GM19035 (cell line): ENCODE data around the gene PCNX3.

ENCODE experiments used
- ATAC-seq: cut with Tn5 transposase; IDR thresholded peaks from one replicate; pipeline ENCODE4 v1.9.1; 2021; ENCODE audit not compliant: unreplicated experiment

The PCNX3 gene

DNA sequence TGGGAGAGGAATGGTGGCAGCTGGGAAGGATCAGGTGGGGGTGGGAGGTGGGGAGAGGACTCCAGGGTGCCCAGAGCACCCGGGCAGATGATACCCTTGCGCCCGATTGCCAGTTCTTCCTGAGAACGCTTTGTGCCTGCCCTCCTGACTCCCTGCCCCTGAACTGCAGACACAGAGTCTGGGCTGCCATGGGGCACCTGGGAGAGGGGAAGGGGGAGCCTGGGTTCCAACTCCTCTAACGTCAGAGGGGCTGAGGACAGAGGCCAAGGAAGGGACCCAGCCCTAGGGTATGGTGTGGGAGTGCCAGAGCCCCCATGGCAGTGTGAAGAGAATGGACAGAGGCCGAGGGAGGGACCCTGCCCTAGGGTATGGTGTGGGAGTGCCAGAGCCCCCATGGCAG is 19.1 kb upstream of the PCNX3 start:
- no peak for ATAC-seq

DNA sequence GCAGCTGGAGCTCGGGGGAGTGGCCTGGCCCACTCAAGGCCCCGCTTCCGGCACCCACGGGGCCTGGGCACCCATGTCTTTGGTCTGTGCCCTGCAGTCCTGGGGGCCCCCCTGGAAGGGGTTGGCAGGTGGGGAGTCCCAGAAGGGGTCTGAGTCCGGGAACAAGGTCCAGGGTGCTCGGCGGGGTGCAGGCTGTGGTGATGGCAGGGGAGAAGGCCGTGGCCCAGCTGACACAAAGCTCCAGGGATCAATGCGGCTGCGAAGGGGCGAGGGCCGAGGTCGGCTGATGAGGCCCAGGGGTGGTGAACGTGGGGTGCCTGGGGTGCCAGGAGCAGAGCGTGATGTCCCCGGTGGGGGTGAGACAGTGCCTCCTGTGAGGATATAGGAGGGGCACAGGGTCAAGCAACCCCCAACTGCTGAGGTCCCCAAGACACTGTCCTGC is 17.3 kb upstream of the PCNX3 start:
- ATAC-seq, result no peak

- no peak for ATAC-seq
These were observed 16.2 kb upstream of the PCNX3 start for GRCh38 chr11:65599216-65599954.

- ATAC-seq, result no peak
These were observed 15.7 kb upstream of the PCNX3 start for GRCh38 chr11:65599955-65600246.

- ATAC-seq, result no peak
These were observed 11.3 kb upstream of the PCNX3 start for GRCh38 chr11:65604258-65604657.

GRCh38 chr11:65606876-65607613 is 8.5 kb upstream of the PCNX3 start:
- ATAC-seq, result no peak

DNA sequence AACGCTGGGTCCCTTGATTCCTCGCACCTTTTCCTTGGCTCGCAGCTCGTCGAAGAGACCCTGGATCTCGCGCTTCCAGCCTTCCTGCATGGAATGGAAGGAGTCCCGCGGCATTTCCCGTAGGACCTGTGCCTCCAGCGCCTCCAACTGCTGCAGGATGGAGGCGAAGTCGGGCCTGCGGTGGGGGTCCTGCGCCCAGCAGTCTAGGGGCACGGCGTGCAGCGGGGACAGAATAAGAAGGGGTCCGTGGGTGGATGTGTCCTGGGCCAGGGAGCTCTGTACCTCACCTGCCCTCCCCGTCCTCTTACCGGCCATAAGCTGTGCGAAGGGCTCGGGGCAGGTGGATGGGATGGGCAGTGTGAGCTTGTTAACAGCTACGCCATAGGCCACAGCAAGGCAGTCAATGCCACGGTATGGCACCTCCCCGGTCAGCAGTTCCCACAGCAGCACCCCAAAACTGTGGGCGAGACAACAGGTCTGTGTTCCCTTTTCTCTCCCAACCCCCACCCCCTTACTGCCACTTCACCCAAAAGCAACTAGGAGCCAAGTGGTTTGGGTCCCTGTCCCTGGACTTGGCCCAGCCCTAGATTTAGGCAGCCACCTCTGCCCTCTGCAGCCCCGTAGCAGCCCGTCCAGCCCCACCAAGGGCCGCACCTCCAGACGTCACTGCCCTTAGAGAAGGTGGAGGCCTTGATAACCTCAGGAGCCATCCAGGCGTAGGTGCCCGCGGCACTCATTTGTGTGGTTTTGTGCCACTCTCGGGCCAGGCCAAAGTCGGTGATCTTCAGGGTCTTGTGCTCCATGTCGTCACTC is 7.8 kb upstream of the PCNX3 start:
- no peak for ATAC-seq

DNA sequence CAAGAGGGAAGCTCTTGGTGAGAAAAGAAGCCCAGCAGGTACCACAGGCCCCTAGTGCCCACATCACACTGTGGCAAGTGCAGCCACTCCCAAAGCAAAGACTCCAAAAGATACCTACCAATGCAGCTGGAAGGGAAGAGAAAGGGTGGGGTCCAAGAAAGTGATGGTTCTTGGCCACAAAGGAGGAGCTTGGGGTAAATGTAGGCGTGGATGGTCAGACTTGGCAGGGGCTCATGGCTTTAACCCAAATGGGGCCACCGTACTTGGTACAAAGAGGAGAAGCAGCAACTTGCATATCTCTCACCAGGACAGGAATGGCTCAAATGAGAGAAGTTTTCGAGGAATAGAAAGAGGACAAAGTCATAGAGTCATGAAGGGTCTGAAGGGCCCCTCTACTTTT is 6.3 kb upstream of the PCNX3 start:
- ATAC-seq, result no peak

GRCh38 chr11:65609665-65610064 is 5.9 kb upstream of the PCNX3 start:
- ATAC-seq, result no peak

DNA sequence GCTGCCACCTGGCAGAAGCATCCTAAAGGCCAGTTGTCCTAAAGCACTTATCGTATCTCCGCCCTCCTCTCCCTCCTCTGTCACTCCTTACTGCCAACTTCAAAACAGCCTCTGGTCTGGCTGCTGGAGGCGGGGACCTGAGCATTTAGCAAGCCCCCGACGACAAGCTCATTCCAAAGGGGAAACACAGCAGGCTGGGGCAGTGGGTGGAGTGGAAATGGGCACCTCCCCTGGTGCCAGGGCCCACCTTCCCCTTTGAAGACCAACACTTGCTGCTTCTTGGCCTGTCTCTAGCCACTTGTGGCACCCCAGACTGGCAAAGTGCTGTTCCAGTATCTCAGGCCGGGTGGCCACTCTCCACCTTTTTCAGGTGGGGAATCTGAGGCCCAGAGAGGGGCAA is 5.2 kb upstream of the PCNX3 start:
- ATAC-seq, result no peak

DNA sequence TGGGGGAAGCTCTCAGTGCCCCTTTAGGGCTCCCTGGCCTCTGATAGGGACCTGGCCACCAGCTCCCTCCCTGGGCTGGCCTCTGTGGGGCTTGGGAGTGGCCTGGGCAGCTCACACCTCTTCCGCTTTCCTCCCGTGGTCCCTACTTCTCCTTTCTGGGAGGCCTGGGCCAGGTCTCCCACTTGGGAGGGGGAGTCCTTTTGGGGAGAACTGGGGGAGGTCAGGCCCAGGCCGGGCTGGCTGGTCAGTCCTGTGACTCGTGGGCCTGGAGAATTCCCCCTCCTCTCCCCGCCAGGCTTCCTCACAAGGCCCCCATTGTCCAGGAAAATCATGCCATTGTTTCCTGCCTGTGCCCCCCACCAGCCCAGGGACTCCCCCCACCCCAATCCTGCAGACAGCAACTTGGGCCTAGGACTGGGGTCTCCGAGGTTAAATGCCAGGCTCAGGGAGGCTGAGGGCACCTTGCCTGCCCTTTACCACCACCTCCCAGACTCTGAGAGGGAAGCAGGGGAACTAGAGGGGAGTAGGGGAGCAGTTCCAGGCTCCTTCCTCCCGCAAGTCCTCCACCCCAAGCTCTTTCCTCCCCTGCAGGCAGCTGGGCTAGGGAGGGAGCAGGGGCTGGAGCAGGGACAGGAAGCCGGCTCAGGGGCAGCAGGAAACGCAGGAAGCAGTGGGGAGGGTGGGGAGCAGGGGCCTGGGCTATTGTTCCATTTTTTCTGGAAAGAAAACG is 4.4 kb upstream of the PCNX3 start:
- ATAC-seq, result no peak

DNA sequence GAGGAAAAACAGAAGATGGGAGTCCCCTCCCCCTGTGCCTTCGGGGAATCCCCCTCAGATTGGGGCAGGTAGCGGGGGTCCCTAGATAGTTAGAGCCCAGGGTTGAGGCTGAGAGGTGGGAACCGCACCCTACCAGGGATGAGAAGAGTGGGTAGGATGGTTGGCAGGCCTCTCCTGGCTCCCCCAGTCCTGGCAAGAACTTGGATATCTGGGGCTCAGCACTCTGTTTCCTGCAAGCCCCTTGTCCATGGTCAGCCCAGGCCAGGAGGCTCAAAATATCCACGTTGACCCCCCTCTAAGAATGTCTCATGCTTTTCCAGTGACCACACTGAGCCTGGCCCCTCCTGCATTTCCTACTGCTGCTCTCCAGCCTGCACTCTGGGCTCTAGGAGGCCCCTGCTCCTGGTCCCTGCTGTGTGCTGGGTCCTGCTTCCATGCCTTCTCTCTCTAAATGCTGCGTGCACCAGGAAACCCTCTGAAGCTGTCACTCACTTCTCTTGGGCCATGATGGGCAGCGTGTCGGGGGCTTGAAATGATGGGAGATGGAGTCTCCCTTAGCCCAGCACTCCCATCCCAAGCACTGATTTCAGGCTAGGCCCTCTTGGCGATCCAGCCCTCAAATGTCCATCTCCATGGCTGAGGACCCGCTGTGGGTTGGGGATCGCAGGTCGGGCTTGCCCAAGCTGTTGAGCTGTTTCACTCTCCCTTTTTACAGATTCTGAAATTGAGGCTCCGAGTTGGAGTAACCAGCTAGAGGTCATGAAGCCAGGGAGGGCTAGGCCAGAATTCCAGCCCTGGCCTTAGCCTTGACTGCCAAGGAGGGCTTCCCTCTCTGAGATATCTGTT is 3.6 kb upstream of the PCNX3 start:
- ATAC-seq, result no peak

- no peak for ATAC-seq
These were observed 2.9 kb upstream of the PCNX3 start for GRCh38 chr11:65612691-65613090.

- ATAC-seq, result no peak
These were observed 2.3 kb upstream of the PCNX3 start for GRCh38 chr11:65613091-65613928.

- ATAC-seq, result no peak
These were observed 486 bp downstream of the PCNX3 start for GRCh38 chr11:65615950-65616574.

GRCh38 chr11:65616575-65617001 is 1.0 kb downstream of the PCNX3 start:
- ATAC-seq, result no peak

DNA sequence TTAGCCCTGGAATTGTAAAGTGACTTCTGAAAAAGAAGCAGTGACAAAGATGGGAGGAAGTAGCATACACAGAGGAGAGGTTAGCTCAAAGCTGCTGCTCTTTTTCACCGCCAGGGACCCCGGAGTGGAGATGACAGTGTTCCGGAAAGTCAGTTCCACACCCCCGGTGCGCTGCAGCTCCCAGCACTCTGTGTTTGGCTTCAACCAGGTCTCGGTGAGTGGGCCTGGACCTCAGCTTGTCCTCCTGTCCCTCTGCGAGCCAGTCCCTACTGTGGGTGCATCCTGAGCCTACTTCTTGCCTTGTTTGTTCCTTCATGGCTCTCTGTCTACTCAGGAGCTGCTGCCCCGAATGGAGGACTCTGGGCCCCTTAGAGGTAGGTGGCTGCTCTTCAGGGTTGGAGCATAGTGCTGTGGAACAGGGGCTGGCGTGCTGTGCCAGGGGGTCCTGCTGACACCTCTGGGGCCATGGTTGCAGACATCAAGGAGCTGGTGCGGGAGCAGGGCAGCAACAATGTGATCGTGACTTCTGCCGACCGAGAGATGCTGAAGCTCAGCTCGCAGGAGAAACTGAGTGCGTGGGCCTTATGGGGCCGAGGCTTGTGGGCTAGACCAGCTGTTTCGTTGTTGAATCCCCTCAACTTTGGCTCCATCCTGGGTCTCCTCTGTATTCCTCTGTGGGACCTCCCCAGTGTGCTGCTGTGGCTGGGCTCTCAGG is 1.7 kb downstream of the PCNX3 start:
- ATAC-seq, result no peak

DNA sequence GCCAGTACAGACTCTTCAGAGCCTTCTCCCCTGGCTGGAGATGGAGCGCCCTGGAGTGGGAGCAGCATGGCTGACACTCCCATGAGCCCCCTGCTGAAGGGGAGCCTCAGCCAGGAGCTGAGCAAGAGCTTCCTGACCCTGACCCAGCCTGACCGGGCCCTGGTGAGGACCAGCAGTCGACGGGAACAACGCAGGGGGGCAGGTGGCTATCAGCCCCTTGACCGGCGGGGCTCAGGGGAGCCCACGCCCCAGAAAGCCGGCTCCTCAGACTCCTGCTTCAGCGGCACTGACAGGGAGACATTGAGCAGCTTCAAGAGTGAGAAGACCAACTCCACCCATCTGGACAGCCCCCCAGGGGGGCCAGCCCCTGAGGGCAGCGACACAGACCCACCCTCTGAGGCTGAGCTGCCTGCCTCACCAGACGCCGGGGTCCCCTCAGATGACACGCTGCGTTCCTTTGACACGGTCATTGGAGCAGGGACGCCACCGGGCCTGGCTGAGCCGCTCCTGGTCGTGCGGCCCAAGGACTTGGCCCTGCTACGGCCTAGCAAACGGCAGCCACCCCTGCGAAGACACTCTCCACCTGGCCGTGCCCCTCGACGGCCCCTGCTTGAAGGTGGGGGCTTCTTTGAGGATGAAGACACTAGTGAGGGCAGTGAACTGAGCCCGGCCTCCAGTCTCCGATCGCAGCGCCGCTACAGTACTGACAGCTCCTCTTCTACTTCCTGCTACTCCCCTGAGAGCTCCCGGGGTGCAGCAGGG is 2.6 kb downstream of the PCNX3 start:
- no peak for ATAC-seq
